ENCODE data around the gene RNF157. TPM values are rescaled to one million over a fixed set of nuclear protein-coding genes. Genes with fewer than 3 reads are reported as not detected.
A peak's percentile ranks its signal among the peaks of the same experiment; 100 is the strongest.

Gene RNF157
- total and polyA plus RNA-seq, 2 of the 13 experiments (the other 11 are each of a cell fraction or from before 2014, with no cell fraction given) = 0.44 to 1.5 TPM

- TF ChIP-seq GMEB1 (CRISPR knock-in tag; IDR thresholded peaks at IDR 0.05; ENCODE audit: borderline replicate concordance) (no peak), MTF1 (CRISPR knock-in tag; IDR thresholded peaks at IDR 0.05) (no peak), ZNF382 (CRISPR knock-in tag; IDR thresholded peaks at IDR 0.05; ENCODE audit: borderline replicate concordance) (no peak), DNMT1 (CRISPR knock-in tag; IDR thresholded peaks at IDR 0.05) (no peak), KLF11 (CRISPR knock-in tag; IDR thresholded peaks at IDR 0.05) (no peak), GLI4 (CRISPR knock-in tag; IDR thresholded peaks at IDR 0.05; ENCODE audit: borderline replicate concordance) (no peak), ZNF543 (CRISPR knock-in tag; IDR thresholded peaks at IDR 0.05) (0 out of 2 replicates have a peak, but pooled peaks have one; percentile 6), SKIL (CRISPR knock-in tag; IDR thresholded peaks at IDR 0.05; ENCODE audit: borderline replicate concordance) (no peak), SMAD9 (CRISPR knock-in tag; IDR thresholded peaks at IDR 0.05) (0 out of 2 replicates have a peak, but pooled peaks have one; percentile 61)
- TF ChIP-seq, protein P1, sequence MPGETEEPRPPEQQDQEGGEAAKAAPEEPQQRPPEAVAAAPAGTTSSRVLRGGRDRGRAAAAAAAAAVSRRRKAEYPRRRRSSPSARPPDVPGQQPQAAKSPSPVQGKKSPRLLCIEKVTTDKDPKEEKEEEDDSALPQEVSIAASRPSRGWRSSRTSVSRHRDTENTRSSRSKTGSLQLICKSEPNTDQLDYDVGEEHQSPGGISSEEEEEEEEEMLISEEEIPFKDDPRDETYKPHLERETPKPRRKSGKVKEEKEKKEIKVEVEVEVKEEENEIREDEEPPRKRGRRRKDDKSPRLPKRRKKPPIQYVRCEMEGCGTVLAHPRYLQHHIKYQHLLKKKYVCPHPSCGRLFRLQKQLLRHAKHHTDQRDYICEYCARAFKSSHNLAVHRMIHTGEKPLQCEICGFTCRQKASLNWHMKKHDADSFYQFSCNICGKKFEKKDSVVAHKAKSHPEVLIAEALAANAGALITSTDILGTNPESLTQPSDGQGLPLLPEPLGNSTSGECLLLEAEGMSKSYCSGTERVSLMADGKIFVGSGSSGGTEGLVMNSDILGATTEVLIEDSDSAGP (CRISPR knock-in tag; IDR thresholded peaks at IDR 0.05; ENCODE audit: borderline replicate concordance) = 0 out of 2 replicates have a peak, but pooled peaks have one; percentile 1
- TF ChIP-seq, protein P2, sequence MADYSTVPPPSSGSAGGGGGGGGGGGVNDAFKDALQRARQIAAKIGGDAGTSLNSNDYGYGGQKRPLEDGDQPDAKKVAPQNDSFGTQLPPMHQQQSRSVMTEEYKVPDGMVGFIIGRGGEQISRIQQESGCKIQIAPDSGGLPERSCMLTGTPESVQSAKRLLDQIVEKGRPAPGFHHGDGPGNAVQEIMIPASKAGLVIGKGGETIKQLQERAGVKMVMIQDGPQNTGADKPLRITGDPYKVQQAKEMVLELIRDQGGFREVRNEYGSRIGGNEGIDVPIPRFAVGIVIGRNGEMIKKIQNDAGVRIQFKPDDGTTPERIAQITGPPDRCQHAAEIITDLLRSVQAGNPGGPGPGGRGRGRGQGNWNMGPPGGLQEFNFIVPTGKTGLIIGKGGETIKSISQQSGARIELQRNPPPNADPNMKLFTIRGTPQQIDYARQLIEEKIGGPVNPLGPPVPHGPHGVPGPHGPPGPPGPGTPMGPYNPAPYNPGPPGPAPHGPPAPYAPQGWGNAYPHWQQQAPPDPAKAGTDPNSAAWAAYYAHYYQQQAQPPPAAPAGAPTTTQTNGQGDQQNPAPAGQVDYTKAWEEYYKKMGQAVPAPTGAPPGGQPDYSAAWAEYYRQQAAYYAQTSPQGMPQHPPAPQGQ (CRISPR knock-in tag; IDR thresholded peaks at IDR 0.05; ENCODE audit: borderline replicate concordance) = no peak
These were observed 102.7 kb downstream of the RNF157 start (continued) for GRCh38 chr17:76137351-76138233.
